Epithelial cell of esophagus (primary cell): ENCODE measurements around the gene BBLN.
"Not testable (repeated sequence)": the region's sequence is repeated elsewhere in the genome, so short reads cannot be mapped to it uniquely, and the experiment has no call there.

Experiments used
- DNase-seq: peaks from one replicate; pipeline ENCODE4 v3.0.0; 2010; ENCODE audit warnings: low read depth
- H3K4me3 ChIP-seq: 2 replicates; pipeline ENCODE4 v1.5.1; 2011; ENCODE audit warnings: mild to moderate bottlenecking, low read length, control low read depth
- TF ChIP-seq, protein P1 (sequence below): IDR thresholded peaks from 2 replicates; pipeline ENCODE4 v1.5.1; 2011; ENCODE audit warnings: low read depth, mild to moderate bottlenecking, low read length, control low read depth, inconsistent platforms; ENCODE audit not compliant: insufficient read depth; ENCODE audit errors: missing control alignments

Gene BBLN

GRCh38 chr9:128127568-128127989 lies 32.5 kb upstream of the BBLN start, which contains the start of gene PTGES2:
Gene PTGES2, minus strand, starts transcription at chr9:128127729. Its CDS starts 12 bp downstream, at chr9:128127717.
- peak within 1 kb of the TSS; percentile 93 for H3K4me3 ChIP-seq
- DNase-seq: peak; percentile 87
- TF ChIP-seq, protein P1, sequence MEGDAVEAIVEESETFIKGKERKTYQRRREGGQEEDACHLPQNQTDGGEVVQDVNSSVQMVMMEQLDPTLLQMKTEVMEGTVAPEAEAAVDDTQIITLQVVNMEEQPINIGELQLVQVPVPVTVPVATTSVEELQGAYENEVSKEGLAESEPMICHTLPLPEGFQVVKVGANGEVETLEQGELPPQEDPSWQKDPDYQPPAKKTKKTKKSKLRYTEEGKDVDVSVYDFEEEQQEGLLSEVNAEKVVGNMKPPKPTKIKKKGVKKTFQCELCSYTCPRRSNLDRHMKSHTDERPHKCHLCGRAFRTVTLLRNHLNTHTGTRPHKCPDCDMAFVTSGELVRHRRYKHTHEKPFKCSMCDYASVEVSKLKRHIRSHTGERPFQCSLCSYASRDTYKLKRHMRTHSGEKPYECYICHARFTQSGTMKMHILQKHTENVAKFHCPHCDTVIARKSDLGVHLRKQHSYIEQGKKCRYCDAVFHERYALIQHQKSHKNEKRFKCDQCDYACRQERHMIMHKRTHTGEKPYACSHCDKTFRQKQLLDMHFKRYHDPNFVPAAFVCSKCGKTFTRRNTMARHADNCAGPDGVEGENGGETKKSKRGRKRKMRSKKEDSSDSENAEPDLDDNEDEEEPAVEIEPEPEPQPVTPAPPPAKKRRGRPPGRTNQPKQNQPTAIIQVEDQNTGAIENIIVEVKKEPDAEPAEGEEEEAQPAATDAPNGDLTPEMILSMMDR: no peak

DNA sequence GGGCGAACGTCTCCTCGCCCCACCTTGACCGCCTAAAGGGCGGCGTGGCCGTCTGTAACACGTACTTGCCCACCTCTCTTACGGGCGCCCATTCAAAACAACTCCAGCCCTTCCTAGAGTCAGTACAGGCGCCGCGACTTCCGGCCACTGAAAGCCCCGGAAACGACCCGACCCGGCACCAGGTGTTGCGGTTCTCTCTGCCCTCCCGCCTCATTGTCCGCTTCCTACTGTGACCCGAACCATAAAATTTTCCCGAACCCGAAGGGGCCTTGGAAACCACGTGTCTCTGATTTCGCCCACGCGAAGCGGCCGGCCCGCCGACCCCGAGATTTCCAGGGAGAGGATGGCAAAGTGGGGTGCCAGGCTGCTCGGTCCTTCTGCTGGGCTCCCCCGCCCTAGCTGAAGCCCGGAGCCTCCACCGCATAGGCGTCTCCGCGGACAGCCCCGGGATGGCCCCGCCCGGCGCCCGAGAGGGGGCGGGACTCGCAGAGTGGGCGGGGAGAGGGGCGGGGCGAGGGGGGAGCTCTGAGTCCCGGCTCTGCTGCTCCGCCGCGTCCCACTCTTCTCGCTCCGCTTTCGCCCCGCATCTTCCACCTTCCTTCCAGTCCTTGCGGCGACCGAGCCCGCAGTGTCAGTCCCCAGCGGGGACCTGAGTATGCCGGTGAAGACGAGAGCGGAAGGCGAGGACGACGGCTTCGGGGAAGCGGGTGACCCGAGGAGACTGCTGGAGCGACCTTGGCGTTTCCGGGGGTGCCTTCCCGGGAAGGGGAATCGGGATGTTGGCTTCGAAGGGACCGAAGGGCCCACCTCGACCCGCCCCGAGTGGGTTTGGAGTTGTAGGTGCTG lies 31.9 kb upstream of the BBLN start:
- TF ChIP-seq, protein P1: no peak
- H3K4me3 ChIP-seq: peak overlapping the region; percentile 93
- DNase-seq: peak; percentile 93

- TF ChIP-seq, protein P1: no peak
- H3K4me3 ChIP-seq: peak overlapping the region; percentile 93
- DNase-seq: no peak
Observed at GRCh38 chr9:128128836-128129590, 31.1 kb upstream of the BBLN start.

DNA sequence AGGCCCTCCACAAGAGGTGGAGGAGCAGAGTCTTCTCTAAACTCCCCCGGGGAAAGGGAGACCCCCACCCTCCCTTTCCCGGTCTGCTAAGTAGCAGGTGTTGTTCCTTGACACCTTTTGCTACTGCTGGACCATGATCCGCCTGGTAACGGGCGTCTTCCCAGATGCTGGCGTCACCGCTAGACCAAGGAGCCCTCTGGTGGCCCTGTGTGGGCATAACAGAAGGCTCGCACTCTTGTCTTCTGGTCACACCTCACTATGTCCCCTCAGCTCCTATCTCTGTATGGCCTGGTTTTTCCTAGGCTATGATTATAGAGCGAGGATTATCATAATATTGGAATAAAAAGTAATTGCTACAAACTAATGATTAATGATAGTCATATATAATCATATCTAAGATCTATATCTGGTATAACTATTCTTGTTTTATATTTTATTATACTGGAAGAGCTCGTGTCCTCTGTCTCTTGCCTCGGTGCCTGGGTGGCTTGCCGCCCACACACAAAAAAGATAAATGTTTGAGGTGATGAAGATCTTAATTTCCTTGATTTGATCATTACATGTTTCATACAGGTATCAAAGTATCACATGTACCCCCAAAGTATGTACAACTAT lies 30.0 kb upstream of the BBLN start:
- TF ChIP-seq, protein P1: peak; percentile 17
- not testable (repeated sequence) for DNase-seq, H3K4me3 ChIP-seq

- H3K4me3 ChIP-seq, DNase-seq: not testable (repeated sequence)
Observed at GRCh38 chr9:128130651-128131050, 29.4 kb upstream of the BBLN start.

GRCh38 chr9:128131346-128131745 lies 28.7 kb upstream of the BBLN start:
- H3K4me3 ChIP-seq, DNase-seq: not testable (repeated sequence)

GRCh38 chr9:128132139-128132538 lies 27.9 kb upstream of the BBLN start:
- H3K4me3 ChIP-seq, DNase-seq: not testable (repeated sequence)

DNA sequence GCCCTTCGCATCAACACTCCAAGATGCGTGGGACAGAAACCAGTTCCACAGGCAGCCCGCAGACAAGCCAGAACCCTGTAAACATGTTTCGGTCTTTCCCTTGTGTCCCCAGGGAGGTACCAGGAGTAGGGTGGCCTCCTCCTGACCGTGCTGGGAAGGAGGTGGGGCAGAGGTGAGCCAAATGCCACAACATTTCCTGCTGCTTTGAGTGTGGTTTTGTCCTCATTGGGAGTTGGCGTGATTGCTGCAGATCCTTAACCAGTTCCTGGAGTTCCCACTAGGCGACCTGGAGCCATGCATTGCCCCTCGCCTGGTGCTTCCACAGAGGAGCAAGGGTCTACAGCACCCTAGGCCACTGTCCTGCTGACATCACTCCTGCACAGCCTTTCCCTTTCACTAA lies 24.5 kb upstream of the BBLN start:
- not testable (repeated sequence) for DNase-seq, H3K4me3 ChIP-seq
